ENCODE data around the gene PRR12. TPM values are rescaled to one million over a fixed set of nuclear protein-coding genes. Genes with fewer than 3 reads are reported as not detected.

PRR12 gene
- polyA plus RNA-seq, 3 donors = 0.04 to 3.3 (median 0.11) TPM

GRCh38 chr19:49596407-49596806 is 5.4 kb downstream of the PRR12 start:
- Mint-ChIP-seq H3K36me3 (peaks cover 38 to 59% of the 10 kb centered on the region in 2 donors), H3K9me3 (no peaks in the 10 kb centered on the region), H3K4me1 (peaks cover 24% of the 10 kb centered on the region), H3K4me3 (no peak overlapping the region), H3K27me3 (ENCODE audit: low read depth in 3 of 3) (peaks cover 0 to 5% (median 2%) of the 10 kb centered on the region in 3 donors), H3K27ac (no peak overlapping the region)
- no peaks in the 10 kb centered on the region for H3K9me3 ChIP-seq (replicated peaks in 1 of 2; ENCODE audit: control insufficient read depth in 1 of 2, insufficient read depth in 1 of 2, low read length in 2 of 2)
- peaks cover 70% of the 10 kb centered on the region for H3K79me2 ChIP-seq (ENCODE audit: insufficient read depth, low read length)
- no peak overlapping the region for H3K4me2 ChIP-seq (replicated peaks; ENCODE audit: extremely low read depth, low read length, poor library complexity, severe bottlenecking)
- no peak for DNase-seq
- no peak overlapping the region for H3K4me3 ChIP-seq (replicated peaks in 1 of 3; ENCODE audit: low read depth in 2 of 3, low read length in 3 of 3)
- H4K20me1 ChIP-seq (ENCODE audit: insufficient read depth, low read length) = peaks cover 80% of the 10 kb centered on the region
- no peak overlapping the region for H3K27ac ChIP-seq (ENCODE audit: low read depth in 1 of 2, low read length in 2 of 2)
- TF ChIP-seq CTCF (IDR thresholded peaks at IDR 0.05) = no peak
- WGBS (ENCODE audit: insufficient coverage) = 95% methylated on average over 12 of the region's 15 CpGs
- H3K9ac ChIP-seq (ENCODE audit: insufficient read depth, low read length, poor library complexity, severe bottlenecking) = no peak overlapping the region
- H3K4me1 ChIP-seq (ENCODE audit: control insufficient read depth in 1 of 2, insufficient read depth in 2 of 2, low read length in 2 of 2) = peaks cover 23 to 25% of the 10 kb centered on the region in 2 donors
- intact Hi-C loops (cut with micrococcal nuclease) = no loop called here
- peaks cover 59 to 63% of the 10 kb centered on the region in 2 donors for H3K36me3 ChIP-seq (replicated peaks in 1 of 2; ENCODE audit: control insufficient read depth in 1 of 2, insufficient read depth in 2 of 2, low read length in 2 of 2)
- H2AFZ ChIP-seq (ENCODE audit: insufficient read depth, low read depth, low read length, poor library complexity, severe bottlenecking) = no peak overlapping the region
- no peaks in the 10 kb centered on the region for H3K27me3 ChIP-seq (ENCODE audit: control insufficient read depth in 2 of 2, insufficient read depth in 2 of 2, low read length in 2 of 2)

GRCh38 chr19:49596954-49597702 is 6.1 kb downstream of the PRR12 start:
- Histone ChIP-seq H3K4me3 (replicated peaks in 1 of 3; ENCODE audit: low read depth in 2 of 3, low read length in 3 of 3) (no peak overlapping the region), H3K27me3 (ENCODE audit: control insufficient read depth in 2 of 2, insufficient read depth in 2 of 2, low read length in 2 of 2) (no peaks in the 10 kb centered on the region), H2AFZ (ENCODE audit: insufficient read depth, low read depth, low read length, poor library complexity, severe bottlenecking) (no peak overlapping the region), H3K9ac (ENCODE audit: insufficient read depth, low read length, poor library complexity, severe bottlenecking) (no peak overlapping the region), H3K79me2 (ENCODE audit: insufficient read depth, low read length) (peaks cover 66% of the 10 kb centered on the region), H3K36me3 (replicated peaks in 1 of 2; ENCODE audit: control insufficient read depth in 1 of 2, insufficient read depth in 2 of 2, low read length in 2 of 2) (peaks cover 64 to 69% of the 10 kb centered on the region in 2 donors), H3K27ac (ENCODE audit: low read depth in 1 of 2, low read length in 2 of 2) (no peak overlapping the region), H3K4me1 (ENCODE audit: control insufficient read depth in 1 of 2, insufficient read depth in 2 of 2, low read length in 2 of 2) (peaks cover 20% of the 10 kb centered on the region in 2 donors), H4K20me1 (ENCODE audit: insufficient read depth, low read length) (peaks cover 83% of the 10 kb centered on the region), H3K4me2 (replicated peaks; ENCODE audit: extremely low read depth, low read length, poor library complexity, severe bottlenecking) (no peak overlapping the region), H3K9me3 (replicated peaks in 1 of 2; ENCODE audit: control insufficient read depth in 1 of 2, insufficient read depth in 1 of 2, low read length in 2 of 2) (no peaks in the 10 kb centered on the region)
- Mint-ChIP-seq H3K4me1 (peaks cover 20% of the 10 kb centered on the region), H3K4me3 (no peak overlapping the region), H3K9me3 (no peaks in the 10 kb centered on the region), H3K27me3 (ENCODE audit: low read depth in 3 of 3) (peaks cover 0 to 5% (median 2%) of the 10 kb centered on the region in 3 donors), H3K27ac (no peak overlapping the region), H3K36me3 (peaks cover 43 to 66% of the 10 kb centered on the region in 2 donors)
- intact Hi-C loops (cut with micrococcal nuclease) = no loop called here
- DNase-seq = no peak
- WGBS (ENCODE audit: insufficient coverage) = 97% methylated on average over 56 of the region's 65 CpGs
- TF ChIP-seq CTCF (IDR thresholded peaks at IDR 0.05) = no peak
